CD4-positive, alpha-beta T cell treated with Interleukin-17A for 4 hours (primary cell): Measurements from ENCODE around the gene EIF4B.
"Not testable (repeated sequence)": the region's sequence is repeated elsewhere in the genome, so short reads cannot be mapped to it uniquely, and the experiment has no call there.

Source experiments
- DNase-seq: peaks from one replicate; pipeline ENCODE4 v3.0.0-alpha.2; 2020; ENCODE audit warnings: mixed read lengths

EIF4B gene

DNA sequence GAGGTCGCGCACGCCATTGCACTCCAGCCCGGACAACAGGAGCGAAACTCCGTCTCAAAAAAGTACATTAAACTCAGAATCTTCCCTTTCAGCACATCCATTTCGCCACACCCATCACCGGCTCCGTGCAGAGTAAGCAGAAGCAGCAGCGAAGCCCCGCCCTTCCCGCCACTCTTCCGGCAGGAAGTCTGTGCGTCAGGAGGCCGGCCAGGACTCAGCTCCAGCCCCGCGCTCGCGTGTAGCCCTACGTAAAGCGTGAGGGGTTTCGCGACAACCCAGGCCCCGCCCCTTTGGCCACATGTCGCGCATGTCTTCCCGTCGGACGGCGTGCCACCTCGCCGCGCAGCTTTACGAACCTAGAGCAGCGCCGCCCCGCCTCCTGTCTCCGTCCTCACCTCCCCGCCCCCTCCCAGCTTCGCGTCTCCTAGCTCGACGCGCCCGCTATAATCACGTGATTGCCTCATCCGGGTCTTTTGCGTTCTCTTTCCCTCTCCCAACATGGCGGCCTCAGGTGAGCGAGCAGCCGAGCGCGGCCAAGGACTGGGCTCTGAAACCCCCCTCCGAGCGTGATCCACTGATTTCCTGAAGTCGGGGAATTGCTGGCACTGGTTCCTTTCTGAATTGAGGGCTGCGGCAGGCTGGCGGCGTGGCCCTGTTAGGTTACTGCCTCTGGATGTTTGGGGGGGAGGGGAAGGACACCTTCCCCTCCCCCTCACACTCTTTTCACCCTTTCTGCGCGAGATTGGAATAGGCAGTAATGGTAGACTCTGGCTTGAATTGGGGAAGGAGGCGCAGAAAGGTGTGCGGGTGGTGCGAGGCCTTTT, at the start of gene EIF4B:
Gene EIF4B (plus strand): TSS at position 471 of the 824 bp plus-strand sequence. CDS start 28 bp downstream, at position 499.
- peak; percentile 100 for DNase-seq

DNA sequence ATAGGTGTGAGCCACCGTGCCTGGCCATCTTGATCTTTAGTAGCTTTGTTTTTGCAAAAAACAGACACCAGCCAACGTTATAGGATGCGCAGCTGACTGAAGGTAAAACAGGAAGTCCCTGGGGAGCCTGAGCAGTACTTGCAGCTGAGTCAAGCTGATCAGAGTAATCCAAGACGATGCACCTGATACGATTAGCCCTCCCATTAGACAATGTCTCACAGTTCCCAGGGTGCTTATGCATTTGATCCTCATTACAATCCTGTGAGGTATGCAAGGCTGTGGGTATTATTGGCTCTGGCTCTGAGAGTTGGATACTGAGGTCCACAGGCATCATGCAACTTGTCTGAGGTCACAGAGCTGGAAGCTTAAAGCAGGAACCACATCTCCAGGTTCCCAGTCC, 49.3 kb upstream of the EIF4B start:
- peak; percentile 29 for DNase-seq

GRCh38 chr12:52964556-52965336, 41.5 kb upstream of the EIF4B start:
- DNase-seq: no peak

- DNase-seq: no peak
Observed at GRCh38 chr12:52965337-52965731, 40.9 kb upstream of the EIF4B start.

DNA sequence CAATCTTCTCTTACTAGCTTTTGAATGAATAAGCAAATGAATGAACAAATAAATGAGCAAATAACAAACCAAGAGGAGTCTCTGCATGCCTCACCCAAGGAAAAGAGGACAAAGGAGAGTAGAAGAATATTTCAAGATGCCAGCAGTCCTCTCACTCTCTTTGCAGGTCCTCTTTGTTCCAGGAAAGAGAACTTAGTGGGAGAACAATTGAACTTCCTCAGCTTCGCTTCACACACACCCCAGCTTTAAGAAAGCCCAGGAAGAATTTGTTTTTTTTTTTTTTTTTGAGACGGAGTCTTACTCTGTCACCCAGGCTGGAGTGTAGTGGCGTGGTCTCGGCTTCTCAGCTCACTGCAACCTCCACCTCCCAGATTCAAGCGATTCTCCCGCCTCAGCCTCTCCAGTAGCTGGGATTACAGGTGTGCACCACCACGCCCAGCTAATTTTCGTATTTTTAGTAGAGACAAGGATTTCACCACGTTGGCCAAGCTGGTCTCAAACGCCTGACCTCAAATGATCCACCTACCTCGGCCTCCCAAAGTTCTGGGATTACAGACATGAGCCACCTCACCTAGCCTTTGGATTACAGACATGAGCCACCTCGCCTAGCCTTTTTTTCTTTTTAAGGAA, 37.0 kb upstream of the EIF4B start:
- no peak for DNase-seq

DNA sequence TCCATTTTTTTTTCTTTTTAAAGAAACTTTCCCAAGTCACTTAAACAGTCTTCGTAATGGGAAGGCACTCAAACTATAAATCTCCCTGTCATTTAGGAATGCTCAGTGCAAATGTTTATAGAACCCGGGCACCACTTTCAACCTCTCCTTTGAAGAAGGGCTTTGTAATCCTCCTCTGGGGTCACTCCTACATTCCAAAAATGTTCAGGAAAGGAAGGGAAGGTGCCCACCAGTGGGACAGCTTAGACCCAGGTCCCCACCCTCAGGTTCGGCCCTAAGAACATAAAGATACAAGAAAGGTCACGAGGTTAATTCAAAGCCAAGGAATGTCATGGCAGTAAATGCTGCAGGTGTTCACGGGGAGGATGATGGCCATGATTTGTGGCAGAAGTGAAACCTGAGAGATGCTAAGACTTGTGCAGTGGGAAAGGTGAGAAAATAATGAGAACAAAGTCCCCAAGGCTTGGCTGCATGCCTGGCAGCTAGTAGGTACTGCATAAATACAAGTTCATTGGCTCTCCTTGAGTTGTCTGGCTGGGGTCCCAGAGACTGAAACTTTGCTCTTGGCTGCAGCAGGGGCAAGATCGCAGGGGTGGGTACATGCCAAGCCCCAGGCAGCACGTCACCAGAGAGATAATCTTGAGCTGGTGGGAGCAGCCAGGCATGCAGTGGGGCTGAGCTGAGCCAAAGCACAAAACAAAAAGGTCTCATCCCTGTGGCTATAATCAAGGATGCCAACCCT, 36.3 kb upstream of the EIF4B start:
- DNase-seq: no peak

- no peak for DNase-seq
Observed at GRCh38 chr12:52971679-52972329, 34.5 kb upstream of the EIF4B start.

GRCh38 chr12:52975204-52975603, 31.1 kb upstream of the EIF4B start:
- DNase-seq: no peak

DNA sequence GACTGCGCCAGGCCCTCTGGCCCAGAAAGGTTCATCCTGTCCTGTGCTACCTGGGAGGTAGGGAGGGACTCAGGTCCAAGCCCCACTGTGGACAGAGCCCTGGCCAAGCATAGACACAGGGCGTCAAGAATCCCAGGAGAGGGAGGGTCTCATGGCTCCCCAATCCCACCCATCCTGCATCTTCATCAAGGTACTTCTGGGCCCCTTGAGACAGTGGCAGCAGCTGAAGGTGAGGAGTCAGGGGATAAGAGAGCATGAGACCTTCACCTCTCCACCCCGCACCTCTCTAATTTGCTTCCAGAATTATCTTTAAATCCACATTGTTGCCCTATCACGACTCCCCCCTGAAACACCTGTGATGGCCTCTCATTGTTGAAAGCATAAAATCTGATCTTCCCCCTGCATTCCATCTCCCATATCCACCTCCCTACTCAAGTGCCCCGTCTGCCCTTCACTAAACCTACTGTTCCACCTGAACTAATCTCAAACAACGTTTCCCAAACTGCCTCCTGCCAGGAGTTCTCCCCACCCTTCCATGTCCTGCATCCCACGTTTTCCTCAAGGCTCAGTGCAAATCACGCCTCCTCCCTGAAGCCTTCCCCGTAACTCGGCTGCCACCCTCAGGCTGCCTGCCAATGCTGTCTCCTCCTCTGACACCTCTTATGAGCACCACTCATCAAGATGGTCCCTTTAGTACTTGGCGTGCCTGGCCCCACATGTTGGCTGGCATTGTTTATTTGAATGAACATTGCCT, 30.3 kb upstream of the EIF4B start:
- no peak for DNase-seq

- no peak for DNase-seq
Observed at GRCh38 chr12:52976574-52977071, 29.6 kb upstream of the EIF4B start.

DNA sequence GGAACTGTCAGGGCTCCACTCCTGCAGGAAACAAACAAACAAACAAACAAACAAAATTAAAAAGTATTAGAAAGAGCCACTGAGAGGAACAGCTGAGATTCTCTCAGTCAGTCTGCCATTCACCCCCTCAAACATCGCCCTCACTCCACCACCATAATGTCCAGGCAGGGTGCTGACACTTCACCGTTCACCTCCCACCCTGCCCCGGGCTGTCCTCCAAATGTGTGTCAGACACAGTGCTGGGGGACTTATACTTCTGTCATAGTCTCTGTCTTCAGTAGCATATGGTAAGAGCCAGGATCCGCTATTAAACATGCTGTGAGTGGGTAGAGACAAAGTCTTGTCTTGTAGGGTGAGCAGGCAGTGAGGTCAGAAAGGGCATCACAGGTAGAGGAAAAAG, 29.1 kb upstream of the EIF4B start:
- DNase-seq: no peak

GRCh38 chr12:52980096-52980649, 26.1 kb upstream of the EIF4B start:
- DNase-seq: no peak

DNA sequence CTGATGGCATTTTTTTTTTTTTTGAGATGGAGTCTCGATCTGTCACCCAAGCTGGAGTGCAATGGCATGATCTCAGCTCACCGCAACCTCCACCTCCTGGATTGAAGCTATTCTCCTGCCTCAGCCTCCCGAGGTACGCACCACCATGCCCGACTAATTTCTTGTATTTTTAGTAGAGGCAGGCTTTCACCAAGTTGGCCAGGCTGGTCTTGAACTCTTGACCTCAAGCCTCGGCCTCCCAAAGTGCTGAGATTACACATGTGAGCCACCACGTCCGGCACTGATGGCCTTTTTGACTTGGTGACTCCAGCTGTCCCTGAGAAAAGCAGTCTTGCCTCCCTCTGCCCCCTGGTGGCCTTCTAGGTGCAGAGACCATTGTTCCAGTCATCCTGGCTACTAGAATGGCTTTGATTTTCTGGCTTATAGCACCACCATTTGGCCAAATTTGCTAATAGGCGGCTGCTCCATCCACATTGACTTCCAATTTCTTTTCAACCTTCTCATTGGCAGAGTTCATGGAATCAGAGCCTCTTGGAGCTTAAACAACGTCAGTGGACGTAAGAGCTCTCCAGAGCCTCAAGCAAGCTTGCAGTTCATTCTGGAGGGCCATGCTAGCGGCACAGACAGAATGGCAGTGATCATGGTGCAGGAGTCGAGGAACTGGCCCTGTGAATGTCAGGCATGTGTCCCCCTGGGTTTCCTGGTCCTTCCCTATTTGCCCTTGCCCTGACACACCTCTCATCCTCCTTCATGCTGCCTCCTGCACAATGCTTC, 25.4 kb upstream of the EIF4B start:
- DNase-seq: peak; percentile 86

DNA sequence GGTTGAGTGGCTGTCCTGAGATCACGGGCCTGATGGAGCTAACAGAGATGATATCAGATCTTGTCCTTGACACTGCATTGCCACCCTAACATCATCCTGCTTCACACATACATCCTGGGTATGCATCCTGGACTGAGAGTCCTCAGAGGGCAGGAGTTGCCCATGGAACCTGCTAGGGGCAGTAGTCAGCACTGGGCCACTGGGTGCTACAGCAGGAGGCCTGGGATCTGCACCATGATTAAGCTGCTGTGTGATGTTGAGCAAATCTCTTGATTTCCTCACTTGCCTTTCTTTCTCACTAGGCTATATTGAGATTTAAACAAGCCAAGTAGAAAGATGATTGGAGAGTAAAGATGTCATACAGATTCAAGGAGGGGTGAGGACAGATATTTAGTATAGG, 22.1 kb upstream of the EIF4B start:
- DNase-seq: no peak

DNA sequence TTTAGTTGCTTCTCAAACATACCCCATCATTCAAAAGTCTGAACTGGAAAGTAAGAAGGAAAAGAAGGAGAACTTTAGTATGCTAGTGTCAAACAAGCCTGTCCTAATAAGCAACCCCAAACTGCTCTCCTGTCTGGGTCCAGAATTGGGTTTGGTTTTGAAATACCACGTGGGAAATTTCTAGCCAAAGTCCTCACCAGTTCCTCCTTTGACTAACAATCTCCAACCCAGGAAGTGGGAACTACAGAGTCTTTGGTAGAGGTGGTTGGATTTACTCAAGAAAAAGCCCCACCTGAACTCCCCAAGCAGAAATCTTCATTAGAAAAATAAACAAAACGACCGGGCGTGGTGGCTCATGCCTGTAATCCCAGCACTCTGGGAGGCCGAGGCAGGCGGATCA, 17.4 kb upstream of the EIF4B start:
- DNase-seq: no peak

DNA sequence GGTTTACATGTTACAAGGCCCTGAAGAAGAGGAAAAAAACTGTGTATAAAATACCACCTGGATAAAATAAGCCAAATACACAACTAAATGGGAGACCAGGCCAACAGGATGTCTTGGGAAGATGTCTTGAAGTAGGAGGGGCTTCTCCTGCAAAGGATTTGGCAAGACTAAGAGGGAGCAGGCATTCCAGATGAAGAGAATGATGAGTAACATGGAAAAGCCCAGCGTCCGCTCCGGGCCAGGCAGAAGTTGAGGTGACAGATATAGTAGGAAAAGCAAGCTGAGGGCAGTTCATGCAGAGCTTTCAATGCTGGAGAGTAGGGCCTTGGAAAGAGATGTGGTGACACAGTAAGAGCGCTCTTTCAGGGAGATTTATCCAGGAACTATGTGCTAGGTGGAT, 16.1 kb upstream of the EIF4B start:
- DNase-seq: no peak

DNA sequence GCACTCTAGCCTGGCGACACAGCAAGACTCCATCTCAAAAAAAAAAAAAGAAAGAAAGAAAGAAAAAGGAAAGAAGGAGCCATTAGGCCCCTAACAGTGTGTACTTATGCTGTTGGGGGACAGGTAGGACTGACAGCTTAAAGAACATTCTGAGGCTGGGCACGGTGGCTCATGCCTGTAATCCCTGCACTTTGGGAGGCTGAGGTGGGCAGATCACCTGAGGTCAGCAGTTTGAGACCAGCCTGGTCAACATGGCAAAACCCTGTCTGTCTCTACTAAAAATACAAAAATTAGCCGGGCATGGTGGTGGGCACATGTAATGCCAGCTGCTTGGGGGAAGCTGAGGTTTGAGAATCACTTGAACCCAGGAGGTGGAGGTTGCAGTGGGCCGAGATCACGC, 14.0 kb upstream of the EIF4B start:
- DNase-seq: not testable (repeated sequence)

DNA sequence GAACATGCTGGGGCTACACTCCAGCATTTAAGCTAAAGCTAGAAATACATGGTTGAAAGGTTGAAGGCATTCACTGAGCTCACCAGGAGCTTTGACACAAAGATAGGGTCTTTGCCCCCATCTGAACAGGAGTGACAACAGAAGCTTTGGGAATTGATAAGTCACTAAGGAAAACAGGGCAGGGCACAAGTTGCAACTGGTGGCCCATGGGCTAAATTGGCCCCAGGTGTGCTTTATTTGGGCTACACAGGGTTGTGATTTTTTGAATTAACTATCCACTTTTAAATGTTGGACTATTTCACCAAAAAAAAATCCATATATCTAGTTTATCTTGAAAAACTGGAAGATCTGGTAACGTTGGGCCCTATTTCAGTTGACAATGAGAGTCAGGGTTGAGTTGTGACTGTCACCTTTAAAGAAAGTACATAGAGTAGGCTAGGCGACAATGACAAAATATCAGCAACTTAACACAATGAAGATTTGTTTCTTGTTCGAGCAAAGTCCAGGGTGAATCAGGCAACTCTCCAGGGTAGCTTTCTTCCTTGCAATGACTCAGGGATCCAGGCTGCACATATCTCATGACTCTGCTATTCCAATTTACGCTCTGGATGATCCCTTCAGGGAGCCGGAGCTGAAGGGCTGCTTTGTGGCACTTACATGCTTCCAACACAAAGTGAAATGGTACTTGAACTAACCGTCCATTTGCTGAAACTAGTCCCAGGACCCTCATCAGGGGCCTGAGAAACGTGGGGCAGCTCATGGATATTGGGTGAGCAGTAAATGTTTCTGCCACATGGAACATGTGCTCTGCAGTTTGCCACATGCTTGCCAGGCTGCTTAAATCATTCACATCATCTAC, 13.3 kb upstream of the EIF4B start:
- DNase-seq: no peak

GRCh38 chr12:52993558-52993869, 12.7 kb upstream of the EIF4B start:
- no peak for DNase-seq

GRCh38 chr12:53004178-53004577, 2.1 kb upstream of the EIF4B start:
- no peak for DNase-seq
